SK-N-DZ (cell line): ENCODE measurements around the gene OTUD4. TPM values are rescaled to one million over a fixed set of nuclear protein-coding genes. Genes with fewer than 3 reads are reported as not detected.
"Not testable (repeated sequence)": the region's sequence is repeated elsewhere in the genome, so short reads cannot be mapped to it uniquely, and the experiment has no call there.

Experiments used
- DNase-seq: peaks from one replicate; pipeline ENCODE4 v3.0.0-alpha.2; 2015; ENCODE audit warnings: low spot score
- polyA plus RNA-seq, 2 experiments: library from polyadenylated mRNA; depleted of rRNA; stranded (reverse); fragments of >200 nt; gene quantifications; 2 replicates each; pipeline ENCODE4 v1.2.3, GENCODE V29; 2014

Gene OTUD4, protein sequence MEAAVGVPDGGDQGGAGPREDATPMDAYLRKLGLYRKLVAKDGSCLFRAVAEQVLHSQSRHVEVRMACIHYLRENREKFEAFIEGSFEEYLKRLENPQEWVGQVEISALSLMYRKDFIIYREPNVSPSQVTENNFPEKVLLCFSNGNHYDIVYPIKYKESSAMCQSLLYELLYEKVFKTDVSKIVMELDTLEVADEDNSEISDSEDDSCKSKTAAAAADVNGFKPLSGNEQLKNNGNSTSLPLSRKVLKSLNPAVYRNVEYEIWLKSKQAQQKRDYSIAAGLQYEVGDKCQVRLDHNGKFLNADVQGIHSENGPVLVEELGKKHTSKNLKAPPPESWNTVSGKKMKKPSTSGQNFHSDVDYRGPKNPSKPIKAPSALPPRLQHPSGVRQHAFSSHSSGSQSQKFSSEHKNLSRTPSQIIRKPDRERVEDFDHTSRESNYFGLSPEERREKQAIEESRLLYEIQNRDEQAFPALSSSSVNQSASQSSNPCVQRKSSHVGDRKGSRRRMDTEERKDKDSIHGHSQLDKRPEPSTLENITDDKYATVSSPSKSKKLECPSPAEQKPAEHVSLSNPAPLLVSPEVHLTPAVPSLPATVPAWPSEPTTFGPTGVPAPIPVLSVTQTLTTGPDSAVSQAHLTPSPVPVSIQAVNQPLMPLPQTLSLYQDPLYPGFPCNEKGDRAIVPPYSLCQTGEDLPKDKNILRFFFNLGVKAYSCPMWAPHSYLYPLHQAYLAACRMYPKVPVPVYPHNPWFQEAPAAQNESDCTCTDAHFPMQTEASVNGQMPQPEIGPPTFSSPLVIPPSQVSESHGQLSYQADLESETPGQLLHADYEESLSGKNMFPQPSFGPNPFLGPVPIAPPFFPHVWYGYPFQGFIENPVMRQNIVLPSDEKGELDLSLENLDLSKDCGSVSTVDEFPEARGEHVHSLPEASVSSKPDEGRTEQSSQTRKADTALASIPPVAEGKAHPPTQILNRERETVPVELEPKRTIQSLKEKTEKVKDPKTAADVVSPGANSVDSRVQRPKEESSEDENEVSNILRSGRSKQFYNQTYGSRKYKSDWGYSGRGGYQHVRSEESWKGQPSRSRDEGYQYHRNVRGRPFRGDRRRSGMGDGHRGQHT
- 8.3 and 8.4 TPM in 2 replicates for polyA plus RNA-seq (2014; cell fraction: cytosol; rRNA removed)
- 15.2 and 21.5 TPM in 2 replicates for polyA plus RNA-seq (2014; cell fraction: nucleus; rRNA removed)

DNA sequence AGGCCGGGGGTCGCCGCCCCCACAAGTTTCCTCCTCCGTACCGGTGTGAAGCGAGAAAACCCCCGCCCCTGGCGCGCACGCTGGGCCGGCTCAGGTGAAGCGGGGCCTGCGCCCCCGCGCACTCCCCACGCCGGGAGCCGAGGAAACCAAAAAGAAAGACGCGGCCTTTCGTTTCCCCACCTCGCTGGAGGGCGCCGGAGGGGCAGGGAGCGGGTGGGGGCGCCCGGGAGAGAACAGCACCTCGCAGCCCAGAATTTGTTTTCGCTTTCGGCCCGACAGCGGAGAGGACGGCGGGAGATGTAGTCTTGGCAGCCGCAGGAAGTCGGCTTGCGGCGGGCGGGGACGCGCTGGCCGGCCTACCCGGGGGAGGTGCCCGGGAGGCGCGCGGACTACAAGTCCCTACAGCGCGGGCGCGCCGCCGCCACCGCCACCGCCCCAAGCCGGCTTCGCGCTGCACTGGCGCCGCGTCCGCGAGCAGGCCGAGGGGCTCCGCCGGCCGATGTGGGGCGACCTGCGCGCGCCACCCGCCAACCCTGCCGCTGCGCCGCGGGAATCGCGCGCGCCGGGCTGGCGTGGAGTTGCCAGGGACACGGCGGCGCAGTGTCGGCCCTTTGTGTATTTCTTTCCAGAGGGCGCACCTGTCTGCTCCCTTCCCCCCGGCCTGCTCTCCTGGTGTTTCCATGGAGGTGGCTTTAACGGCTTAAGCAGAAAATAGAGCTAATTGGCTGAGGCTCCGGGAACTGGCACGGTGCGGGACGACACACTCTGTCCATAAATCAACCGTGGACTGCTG, at the start of gene OTUD4:
OTUD4 (minus strand) TSS at position 292 of the 793 bp plus-strand sequence. CDS start 616 bp downstream, outside the sequence.
- DNase-seq = peak; percentile 91

DNA sequence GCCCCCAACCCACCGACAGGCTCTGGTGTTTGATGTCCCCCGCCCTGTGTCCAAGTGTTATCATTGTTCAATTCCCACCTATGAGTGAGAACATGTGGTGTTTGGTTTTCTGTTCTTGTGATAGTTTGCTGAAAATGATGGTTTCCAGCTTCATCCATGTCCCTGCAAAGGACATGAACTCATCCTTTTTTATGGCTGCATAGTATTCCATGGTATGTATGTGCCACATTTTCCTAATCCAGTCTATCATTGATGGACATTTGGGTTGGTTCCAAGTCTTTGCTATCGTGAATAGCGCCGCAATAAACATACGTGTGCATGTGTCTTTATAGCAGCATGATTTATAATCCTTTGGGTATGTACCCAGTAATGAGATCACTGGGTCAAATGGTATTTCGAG, 42.8 kb upstream of the OTUD4 start:
- not testable (repeated sequence) for DNase-seq

DNA sequence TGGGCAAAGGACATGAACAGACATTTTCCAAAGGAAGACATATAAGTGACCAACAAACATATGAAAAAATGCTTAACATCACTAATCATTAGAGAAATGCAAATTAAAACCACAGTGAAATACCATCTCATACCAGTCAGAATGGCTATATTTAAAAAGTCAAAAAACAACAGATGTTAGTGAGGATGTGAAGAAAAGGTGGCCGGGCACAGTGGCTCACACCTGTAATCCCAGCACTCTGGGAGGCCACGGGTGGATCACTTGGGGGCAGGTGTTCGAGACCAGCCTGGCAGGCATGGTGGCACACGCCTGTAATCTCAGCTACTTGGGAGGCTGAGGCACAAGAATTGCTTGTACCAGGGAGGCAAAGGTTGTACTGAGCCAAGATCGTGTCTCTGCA, 41.1 kb upstream of the OTUD4 start:
- not testable (repeated sequence) for DNase-seq

DNA sequence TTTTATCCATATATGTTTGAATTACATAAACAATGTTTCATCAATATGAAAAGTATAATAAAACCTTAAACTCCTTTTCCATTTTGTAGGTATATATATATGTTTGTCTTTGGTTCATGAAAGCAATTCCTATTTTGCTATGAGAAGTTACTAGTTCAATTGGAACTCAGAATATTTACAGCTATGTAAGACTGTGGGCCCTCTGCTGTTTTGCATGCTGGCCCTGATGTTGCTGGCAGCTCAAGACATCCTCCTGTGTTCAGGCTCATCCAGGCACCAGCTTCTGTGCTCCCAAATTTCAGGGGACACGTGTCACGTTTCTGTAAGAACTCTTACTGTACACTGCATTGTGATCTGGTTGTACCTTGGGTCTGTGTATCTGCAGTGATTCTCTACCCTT, 38.7 kb upstream of the OTUD4 start:
- no peak for DNase-seq

DNA sequence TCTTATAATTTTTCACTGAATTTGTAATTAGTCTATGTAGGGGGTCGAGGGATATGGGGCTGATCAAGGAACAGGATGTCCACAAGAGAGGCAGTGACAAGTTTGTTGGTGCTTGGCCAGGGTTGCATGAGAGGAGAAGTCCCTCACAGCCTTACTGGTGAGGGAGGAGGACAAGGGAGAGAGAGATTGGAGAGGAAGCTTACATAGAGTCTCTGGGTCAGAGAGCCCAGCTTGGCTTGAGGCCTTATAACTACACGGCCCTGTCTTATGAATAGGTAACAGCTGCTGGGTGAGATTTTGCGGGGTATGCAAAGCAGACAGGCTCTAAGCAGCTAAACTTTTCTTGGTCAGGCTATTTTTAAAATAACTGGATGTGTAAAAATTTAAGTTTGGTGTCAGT, 37.9 kb upstream of the OTUD4 start:
- no peak for DNase-seq

DNA sequence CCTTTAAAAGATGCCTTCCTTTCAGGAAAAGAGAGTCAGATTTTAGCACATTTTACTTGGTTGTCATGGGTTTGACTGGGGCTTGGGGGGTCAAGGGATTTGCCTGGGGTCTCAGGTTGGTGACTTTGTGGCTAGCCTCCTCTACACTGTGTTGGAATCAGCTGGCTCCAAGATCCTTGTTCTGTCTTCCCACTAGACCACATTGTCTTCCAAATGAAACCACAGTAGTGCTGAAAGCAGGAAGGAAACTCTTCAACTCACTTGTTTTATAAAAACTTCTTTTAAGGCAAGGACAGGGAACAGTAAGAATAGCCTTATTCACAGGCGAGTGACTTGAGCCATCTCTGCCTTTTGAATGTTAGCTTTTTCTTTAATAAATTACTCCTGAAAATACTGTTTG, 37.0 kb upstream of the OTUD4 start:
- DNase-seq = no peak

DNA sequence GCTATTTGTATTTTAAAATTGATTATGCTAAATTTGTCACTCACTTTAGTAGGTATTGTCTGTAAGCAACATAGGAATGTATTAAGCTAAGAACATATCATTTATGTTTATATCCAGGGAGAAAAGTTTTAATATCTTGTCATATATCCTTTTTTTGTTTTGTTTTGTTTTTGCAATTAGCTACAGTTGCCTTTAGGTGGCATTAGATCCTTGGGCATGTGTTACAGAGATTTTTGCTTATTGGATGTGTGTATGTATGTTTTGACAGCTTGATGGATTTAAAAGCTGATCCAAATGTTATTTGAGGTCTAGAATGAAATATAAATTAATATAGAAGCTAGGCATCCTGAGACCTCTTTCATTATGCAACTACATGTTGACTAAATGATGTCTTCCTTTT, 36.1 kb upstream of the OTUD4 start:
- DNase-seq = no peak

DNA sequence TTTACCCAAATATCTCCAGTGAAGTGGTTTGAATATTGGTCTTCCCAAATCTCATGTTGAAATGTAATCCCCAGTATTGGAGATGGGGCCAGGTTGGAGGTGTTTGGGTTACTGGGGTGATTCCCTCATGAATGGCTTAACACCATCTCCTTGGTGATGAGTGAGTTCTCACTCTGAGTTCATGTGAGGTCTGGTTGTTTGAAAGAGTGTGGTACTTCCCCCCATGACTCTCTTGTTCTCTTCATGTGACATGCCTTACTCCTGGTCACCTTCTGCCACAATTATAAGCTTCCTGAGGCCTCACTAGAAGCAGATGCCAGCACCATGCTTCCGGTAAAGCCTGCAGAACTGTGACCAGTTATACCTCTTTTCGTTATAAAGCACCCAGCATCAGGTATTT, 32.9 kb upstream of the OTUD4 start:
- DNase-seq = no peak

DNA sequence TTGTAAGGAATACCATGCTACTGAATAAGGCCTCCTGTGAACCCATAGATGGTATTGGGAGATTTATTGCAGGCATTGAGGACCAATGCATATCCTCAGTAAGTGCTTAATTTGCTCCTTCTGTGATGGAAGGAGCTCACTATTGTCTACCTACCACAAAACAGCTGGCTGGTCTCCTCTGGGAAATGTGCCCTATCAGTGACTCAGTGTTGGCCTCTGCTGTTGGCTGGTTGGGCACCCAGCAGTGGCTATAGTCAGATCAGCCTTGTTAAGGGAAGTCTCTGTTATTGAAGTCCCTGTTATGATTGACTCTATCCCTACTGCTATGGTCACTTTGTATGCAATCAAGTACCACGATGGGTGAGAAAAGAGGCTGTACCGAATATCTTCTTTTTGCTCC, 27.5 kb upstream of the OTUD4 start:
- DNase-seq = no peak

DNA sequence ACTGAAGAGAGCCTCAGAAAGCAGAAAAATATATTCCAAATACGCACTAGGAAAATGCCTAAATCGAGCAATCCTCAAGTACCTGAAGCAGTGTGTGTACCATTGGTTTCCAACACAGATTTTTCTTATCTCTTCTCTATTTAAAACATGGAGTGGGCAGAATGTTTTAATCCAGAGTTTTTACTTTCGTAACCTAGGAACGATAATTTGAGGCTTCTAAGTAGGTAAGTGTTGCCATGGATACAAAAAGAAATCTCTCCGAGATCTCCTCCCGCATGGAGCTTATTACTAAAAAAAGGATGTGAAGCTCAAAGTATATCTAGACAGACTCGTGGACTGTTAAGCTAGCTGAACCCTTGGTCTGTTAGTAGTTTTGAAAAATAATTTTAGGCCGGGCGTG, 23.0 kb upstream of the OTUD4 start:
- no peak for DNase-seq

DNA sequence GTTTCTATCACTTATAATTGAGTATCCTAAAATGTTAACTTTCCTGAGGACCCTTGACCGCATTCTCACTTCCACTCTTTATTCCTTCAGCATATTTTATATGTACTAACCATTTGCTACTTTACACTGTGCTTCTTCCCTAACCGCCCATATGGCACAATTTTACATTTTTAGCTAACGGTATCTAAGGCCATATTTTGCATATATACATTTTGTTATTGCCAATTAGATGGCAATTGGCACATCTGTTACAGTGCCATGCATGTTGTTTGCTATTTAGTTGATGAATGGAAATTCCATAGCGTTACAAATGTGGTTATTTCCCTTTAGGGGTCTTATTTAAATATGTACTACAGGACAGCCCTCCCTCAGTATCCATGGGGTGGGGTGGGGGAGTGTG, 20.0 kb upstream of the OTUD4 start:
- DNase-seq = no peak

DNA sequence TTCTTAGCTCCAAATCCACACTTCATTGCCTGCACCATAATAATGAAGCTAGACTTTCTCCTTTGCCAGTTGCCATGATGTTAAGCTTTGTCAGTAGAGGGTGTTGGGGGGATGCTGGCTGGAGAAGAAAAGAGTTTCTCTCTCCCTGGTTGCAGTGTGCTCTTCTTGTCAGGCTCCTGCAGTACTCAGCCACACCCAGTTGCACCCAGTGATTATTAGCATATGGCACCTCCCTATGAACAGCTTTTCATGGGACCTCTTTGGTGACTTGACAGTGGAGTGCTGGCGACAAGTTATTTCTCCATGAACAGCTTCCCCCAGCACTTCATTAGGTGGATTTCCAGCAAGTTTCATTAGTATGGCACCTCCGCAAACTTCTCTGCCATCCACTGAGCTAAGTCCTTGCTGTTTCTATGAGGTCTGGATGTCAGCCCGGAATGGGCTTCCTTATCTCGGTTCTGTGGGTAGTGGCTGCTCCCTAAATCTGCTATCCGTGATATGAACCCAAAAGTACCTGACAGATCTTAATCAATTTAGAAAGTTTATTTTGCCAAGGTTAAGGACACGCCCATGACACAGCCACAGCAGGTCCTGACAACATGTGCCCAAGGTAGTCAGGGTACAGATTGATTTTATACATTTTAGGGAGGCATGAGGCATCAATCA, 18.8 kb upstream of the OTUD4 start:
- no peak for DNase-seq

DNA sequence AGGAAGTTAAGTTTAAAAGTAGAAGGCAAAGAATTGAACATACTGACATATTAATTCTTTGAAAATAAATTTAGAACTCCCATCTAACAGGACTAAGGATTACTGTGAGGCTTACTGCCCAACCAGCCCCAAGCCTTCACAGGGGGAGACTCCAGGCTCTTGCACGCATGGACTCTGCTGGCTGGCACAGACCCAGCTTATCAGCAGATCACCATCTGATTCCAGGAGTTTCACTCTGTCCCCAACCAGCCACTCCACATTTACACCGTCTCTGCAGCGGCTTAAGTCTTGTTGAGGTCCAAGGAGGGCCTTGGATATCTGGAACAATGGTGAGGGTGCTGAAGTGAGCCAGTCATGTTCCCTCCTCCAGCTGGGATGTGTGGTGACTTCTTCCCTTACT, 16.4 kb upstream of the OTUD4 start:
- peak; percentile 42 for DNase-seq

DNA sequence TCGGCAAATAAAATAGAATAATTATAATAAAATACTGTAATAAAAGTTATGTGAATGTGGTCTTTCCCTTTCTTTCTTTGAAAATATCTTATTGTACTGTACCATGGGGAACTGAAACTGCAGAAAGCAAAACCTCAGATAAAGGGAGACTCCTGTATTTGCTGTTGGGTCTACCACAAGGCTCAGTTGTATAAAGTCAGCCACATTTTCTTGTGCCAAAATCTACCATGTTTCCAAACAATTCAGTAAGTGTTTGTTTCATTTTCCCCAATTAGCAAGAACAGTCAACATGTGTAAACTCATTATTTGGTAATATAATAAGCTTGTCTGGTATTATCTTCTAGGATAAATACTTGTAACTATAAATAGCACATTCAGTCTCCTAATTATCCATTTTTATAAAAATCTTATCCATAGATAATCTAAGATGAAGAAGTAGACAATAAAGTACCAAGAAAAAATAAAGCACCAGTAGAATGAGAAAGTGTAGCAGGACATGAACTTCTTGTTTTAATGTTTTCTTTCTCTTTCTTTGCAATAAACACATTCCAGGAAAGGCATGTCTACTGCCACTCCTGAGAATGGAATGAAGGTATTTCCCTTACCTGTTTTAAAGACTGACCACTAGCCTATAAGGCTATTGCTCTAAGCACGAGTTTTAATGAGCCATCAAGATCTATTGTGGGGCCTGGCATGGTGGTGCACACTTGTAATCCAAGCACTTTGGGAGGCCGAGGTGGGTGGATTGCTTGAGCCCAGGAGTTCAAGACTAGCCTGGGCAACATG, 15.0 kb upstream of the OTUD4 start:
- DNase-seq = no peak

DNA sequence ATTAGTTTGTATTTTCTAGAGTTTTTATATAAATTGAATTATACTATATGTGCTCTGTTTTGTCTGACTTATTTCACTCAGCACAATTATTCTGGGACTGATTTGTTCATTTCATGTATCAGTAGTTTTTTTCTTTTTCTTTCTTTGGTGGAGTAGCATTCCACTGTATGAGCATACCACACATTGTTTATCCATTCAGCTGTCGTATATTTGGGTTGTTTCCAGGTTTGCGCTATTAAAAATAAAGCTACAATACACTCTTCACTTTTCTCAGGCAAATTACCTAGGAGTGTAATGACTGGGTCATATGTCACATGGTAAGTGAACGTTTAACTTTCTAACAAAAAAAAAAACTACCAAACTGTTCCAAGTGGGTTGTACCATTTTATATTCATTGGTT, 9.6 kb upstream of the OTUD4 start:
- no peak for DNase-seq

DNA sequence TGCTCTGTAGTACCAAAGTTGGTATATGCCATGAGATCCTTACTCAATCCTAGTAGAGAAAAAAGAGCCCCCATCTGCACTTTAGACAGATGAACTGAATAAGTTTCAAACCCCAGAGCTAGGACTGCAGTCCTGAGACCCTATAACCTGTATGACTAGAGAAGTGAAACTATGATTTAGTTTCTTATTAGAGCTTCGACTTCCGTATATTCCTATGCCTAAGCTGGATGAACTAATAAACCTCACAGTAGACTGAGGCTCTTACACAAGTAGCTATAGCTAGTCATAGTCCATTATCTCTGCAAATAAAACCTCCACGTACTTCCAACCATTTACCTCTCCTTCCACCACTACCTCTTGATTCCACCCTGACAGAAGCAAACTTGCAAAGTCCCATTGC, 6.3 kb upstream of the OTUD4 start:
- DNase-seq = no peak

DNA sequence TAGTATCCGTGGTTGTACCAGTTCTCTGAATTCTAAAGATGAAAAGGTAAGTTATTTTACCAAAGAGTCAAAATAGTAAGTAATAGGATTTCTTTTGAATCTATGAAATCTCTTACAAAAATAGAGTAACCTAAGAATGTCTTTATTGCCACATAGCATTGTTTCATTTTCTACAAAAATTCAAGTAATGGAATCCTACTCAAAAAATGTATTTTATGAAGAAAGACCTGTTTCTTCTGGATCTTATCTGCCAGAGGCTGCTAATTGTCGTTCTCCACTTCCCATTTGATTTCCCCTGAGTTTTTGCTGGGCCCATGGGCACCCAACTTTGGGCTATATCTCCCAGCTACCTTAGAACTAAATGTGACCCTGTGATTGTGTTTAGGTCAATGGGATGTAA, 3.2 kb upstream of the OTUD4 start:
- DNase-seq = no peak

DNA sequence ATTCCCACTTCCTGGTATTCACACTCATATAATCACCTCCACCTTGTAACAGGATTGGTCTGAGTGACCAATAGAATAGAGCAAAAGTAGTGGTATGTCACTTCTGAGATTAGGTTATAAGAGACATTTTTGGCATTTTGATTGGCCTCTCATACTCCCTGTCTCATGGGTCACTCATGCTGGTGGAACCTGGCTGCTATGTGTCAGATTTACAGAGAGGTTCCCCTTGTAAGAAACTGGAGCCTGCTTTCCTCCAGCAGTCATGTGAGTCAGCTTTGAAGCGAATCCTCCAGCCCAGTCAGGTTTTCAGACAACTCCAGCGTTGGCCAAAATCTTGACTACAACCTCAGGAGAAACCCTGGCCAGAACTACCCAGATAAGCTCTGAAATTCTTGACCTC, 2.6 kb upstream of the OTUD4 start:
- no peak for DNase-seq

DNA sequence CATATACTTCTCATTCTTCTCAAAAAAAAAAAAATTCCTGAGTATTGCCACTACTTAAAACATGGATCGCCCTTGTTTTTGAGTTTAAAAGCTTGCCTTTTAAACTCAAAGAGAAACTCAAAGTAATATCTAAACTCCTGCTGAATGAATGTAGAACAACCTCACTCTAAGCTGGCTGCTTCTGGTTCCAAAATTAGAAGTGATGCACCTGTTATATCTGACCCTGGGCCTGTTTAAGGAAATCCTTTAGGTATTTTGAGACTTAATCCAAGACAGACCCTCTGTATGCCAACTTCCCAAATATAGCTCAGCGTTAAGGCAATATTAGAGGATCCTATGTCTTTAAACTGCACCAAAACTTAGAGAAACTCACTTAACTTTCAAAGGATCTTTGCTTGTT, 1.8 kb upstream of the OTUD4 start:
- no peak for DNase-seq

DNA sequence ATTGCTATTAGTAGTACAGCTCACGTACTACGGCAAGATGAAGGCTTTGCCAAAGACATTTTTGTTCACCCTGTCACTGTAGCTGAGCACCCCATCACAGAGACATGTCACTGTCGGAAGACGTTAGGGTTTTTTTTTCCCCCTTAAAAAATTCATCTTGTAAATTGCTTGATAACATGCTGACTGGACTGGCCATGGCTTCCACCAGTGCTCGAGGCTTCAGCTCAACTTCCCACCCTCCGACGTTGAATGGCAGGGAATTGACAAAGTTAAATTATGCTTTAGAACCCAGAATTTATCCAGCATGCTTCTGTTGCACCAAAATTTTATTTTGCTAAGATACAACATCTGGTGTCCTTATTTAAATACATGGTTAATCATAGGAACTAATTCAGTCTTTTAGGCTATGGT, 707 bp upstream of the OTUD4 start:
- no peak for DNase-seq
